Spleen (tissue), 7 donors: ENCODE measurements around the gene METAP1D.

Experiments used
- CTCF ChIP-seq, 11 experiments: fragments of 200-600 bp in 7 of 11; fragments of 450-650 bp in 4 of 11; sonication (generic) in 4 of 11; IDR thresholded peaks in 8 of 11; conservative IDR thresholded peaks in 3 of 11; 1 replicate in 7 of 11; 2 replicates in 4 of 11; pipeline versions ENCODE4 v1.4.0 to v1.8.0; 2016 to 2021; ENCODE audit warnings: antibody characterized with exemption in 11 of 11, inconsistent platforms in 4 of 11, mild to moderate bottlenecking in 1 of 11
- POLR2AphosphoS5 ChIP-seq, 3 donors: sonication (generic); formaldehyde crosslinking; IDR thresholded peaks; one replicate each; pipeline ENCODE4 v1.5.1; 2017; ENCODE audit warnings: antibody characterized with exemption in 3 of 3
- donor health status: DM: no; HTN: no; CAD: no; lungs with moderate emphysema.
- donor health status: DM: no; HTN: no; CAD: no.
- donor health status: DM: no; HTN: no; CAD: no.

DNA sequence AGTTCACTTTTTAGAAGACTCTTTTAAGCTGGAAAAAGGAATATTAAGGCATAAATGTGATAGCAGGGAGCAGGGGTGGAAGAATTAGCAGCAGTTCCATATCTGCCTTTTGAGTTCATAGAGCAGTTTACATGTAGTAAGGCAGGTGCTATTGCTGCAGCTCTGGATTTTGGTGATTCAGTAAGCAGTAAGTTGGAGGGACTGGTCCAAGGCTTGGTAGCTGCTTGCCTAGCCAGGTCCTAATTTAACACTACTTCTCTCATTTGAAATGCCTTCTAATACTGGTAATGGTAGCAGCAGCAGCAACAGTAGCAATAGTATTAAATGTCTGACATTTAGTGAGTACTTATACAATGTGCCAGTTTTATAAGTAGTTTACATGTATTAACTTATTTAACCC lies 47.5 kb upstream of the METAP1D start:
- no peak for TF ChIP-seq CTCF (IDR thresholded peaks at IDR 0.05 in 8 of 11, conservative IDR thresholded peaks at IDR 0.05 in 3 of 11)
- no peak for TF ChIP-seq POLR2AphosphoS5 (IDR thresholded peaks at IDR 0.05)
